ENCODE data around the gene IMMP2L. TPM values are rescaled to one million over a fixed set of nuclear protein-coding genes. Genes with fewer than 3 reads are reported as not detected.

IMMP2L gene
- total RNA-seq, 4 donors from 2014 or later, result 13.5 to 23.7 (median 18.3) TPM

DNA sequence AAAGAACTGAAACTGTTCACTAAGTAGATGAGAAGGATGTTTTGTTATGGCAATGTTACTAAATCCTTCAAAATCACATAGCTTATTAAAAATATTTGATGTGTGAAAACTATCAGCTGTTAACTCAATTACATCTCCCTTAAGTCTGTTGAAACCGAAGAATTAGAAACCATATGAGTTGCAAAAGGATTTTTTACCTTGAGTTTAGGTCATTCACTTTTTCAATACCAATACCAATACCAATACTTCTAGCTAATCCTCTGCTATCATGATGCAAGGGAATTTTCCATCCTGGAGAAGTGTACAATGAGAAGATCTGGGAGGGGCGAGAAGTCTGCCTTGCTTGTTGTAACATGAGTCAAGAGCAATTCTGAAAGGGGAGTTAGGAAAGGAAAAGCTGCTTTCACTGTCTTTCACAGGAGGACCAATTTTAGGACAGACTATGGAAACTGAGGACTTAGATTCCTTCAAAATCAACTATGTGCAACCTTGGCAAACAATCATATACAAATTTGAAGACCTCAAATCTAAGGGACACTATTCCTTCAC lies 199.7 kb downstream of the IMMP2L start:
- TF ChIP-seq EP300 (IDR thresholded peaks at IDR 0.05) (no peak), CTCF (IDR thresholded peaks at IDR 0.05) (no peak), POLR2A (IDR thresholded peaks at IDR 0.05) (no peak)
- H3K9me3 ChIP-seq, result no peaks in the 10 kb centered on the region
- no peak overlapping the region for H3K4me3 ChIP-seq
- DNase-seq (ENCODE audit: low spot score in 2 of 2), result no peak
- H3K4me1 ChIP-seq, result peaks cover 0 to 15% (median 0%) of the 10 kb centered on the region in 4 donors
- no peak overlapping the region for H3K27ac ChIP-seq
- H3K36me3 ChIP-seq, result no peaks in the 10 kb centered on the region
- H3K27me3 ChIP-seq, result no peaks in the 10 kb centered on the region
- 85 to 89% methylated on average over 2 of the region's 2 CpGs for WGBS, 2 donors

DNA sequence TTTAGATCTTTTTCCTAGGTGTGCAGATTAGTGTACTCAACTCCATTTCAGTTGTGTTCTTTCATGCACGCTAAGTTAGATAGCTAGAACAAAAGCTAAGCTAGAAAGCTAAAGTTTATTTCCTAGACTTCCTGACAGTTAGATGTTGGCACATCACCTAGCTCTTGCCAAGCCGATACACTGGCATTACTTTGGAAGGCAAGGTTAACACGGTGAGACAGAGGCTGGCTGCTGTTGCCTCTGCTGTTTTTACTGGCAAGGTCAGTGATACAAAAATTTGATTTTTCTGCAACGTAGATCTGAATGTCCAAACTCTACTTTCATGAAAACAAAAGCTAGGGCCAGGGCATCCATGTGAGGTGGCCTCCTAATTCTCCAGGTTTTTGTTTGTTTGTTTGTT lies 203.4 kb downstream of the IMMP2L start:
- H3K36me3 ChIP-seq, result no peaks in the 10 kb centered on the region
- H3K4me3 ChIP-seq, result no peak overlapping the region
- no peaks in the 10 kb centered on the region for H3K27me3 ChIP-seq
- H3K27ac ChIP-seq, result no peak overlapping the region
- DNase-seq (ENCODE audit: low spot score in 2 of 2), result no peak
- peaks cover 0 to 15% (median 0%) of the 10 kb centered on the region in 4 donors for H3K4me1 ChIP-seq
- no peak for TF ChIP-seq POLR2A (IDR thresholded peaks at IDR 0.05)
- no peak for TF ChIP-seq EP300 (IDR thresholded peaks at IDR 0.05)
- no peak for TF ChIP-seq CTCF (IDR thresholded peaks at IDR 0.05)
- no peaks in the 10 kb centered on the region for H3K9me3 ChIP-seq
- WGBS, 2 donors, result 67 to 71% methylated on average over 4 of the region's 4 CpGs

DNA sequence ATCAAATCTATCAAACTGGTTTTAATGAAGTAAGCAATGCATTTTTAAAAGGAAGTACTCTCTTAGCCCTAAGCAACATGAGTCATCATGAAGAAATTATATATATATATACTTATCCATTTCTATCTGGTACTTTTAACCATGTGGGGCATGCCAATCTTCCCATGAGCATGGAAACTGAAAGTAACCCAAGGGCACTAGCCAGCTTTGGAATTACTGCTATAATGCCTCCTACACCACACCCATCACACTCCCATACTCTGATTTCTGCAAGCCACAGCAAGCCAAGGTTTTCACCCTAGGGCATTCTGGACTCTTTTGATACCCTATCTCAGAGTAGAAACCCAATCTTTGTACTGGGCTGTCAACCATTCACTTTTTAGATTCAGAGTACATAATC lies 204.6 kb downstream of the IMMP2L start:
- Histone ChIP-seq H3K9me3 (no peaks in the 10 kb centered on the region), H3K36me3 (no peaks in the 10 kb centered on the region), H3K27me3 (no peaks in the 10 kb centered on the region), H3K27ac (no peak overlapping the region), H3K4me1 (peaks cover 0 to 15% (median 0%) of the 10 kb centered on the region in 4 donors), H3K4me3 (no peak overlapping the region)
- TF ChIP-seq CTCF (IDR thresholded peaks at IDR 0.05) (no peak), POLR2A (IDR thresholded peaks at IDR 0.05) (no peak), EP300 (IDR thresholded peaks at IDR 0.05) (no peak)
- no peak for DNase-seq (ENCODE audit: low spot score in 2 of 2)

DNA sequence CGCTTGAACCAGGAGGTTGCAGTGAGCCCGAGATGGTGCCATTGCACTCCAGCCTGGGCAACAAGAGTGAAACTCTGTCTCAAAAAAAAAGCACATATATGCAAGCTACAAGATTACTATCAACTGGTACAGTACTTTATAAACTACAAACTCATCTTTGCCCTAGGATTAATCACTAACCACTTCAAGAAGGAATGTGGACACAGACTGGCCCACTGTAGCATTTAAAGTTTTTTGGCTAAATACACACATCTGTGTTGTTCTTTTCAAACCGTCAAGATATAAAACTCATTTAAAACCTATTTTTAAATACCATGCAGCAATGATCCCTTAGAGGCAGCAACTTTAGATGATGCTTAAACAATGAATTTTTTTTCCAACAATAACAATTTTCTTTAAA lies 205.4 kb downstream of the IMMP2L start:
- WGBS, 2 donors, result 73 to 76% methylated on average over 3 of the region's 3 CpGs
- no peaks in the 10 kb centered on the region for H3K9me3 ChIP-seq
- H3K4me1 ChIP-seq, result peaks cover 0 to 15% (median 0%) of the 10 kb centered on the region in 4 donors
- no peak for DNase-seq (ENCODE audit: low spot score in 2 of 2)
- no peak overlapping the region for H3K27ac ChIP-seq
- no peaks in the 10 kb centered on the region for H3K36me3 ChIP-seq
- TF ChIP-seq POLR2A (IDR thresholded peaks at IDR 0.05) (no peak), EP300 (IDR thresholded peaks at IDR 0.05) (no peak), CTCF (IDR thresholded peaks at IDR 0.05) (no peak)
- no peak overlapping the region for H3K4me3 ChIP-seq
- H3K27me3 ChIP-seq, result no peaks in the 10 kb centered on the region

DNA sequence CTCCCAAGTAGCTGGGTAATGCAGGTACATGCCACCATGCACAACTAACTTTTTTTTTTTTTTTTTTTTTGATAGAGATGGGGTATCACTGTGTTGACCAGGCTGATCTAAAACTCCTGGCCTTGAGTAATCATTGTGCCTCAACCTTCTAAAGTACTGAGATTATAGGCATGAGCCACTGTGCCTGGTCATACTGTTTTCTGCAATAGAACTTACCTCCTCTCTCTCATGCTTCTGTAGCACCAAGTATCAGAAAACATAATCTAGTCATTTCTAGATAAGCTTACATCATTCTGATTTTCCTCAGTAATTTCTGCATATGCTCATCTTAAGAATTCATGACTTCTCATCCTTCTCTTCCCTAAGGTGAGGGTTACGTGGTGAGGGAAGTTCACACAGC lies 210.0 kb downstream of the IMMP2L start:
- Histone ChIP-seq H3K27me3 (no peaks in the 10 kb centered on the region), H3K36me3 (no peaks in the 10 kb centered on the region), H3K4me3 (no peak overlapping the region), H3K9me3 (no peaks in the 10 kb centered on the region), H3K27ac (no peak overlapping the region), H3K4me1 (no peaks in the 10 kb centered on the region)
- DNase-seq (ENCODE audit: low spot score in 2 of 2), result no peak
- TF ChIP-seq CTCF (IDR thresholded peaks at IDR 0.05) (no peak), EP300 (IDR thresholded peaks at IDR 0.05) (no peak), POLR2A (IDR thresholded peaks at IDR 0.05) (no peak)
- 100% methylated on average over 1 of the region's 1 CpG for WGBS, 2 donors
